ENCODE data around the gene HMG20A. TPM values are rescaled to one million over a fixed set of nuclear protein-coding genes. Genes with fewer than 3 reads are reported as not detected.

HMG20A gene
- 52.5 TPM for total RNA-seq

GRCh38 chr15:77420610-77421369, at the start of gene HMG20A:
Gene HMG20A (plus strand): TSS chr15:77420888. CDS start chr15:77458408, 37,520 bp downstream.
- ATAC-seq (peak; percentile 79), DNase-seq (ENCODE audit: low spot score) (peak; percentile 82)
- intact Hi-C loops (cut with DNase I) = no loop called here

GRCh38 chr15:77371850-77372563, 48.7 kb upstream of the HMG20A start:
- DNase-seq (ENCODE audit: low spot score) (no peak), ATAC-seq (no peak)
- intact Hi-C loops (cut with DNase I) = no loop called here

- intact Hi-C loops (cut with DNase I) = no loop called here
- ATAC-seq = no peak
- DNase-seq (ENCODE audit: low spot score) = no peak
Observed at GRCh38 chr15:77373441-77373840, 47.2 kb upstream of the HMG20A start.

GRCh38 chr15:77375133-77375532, 45.6 kb upstream of the HMG20A start:
- ATAC-seq (no peak), DNase-seq (ENCODE audit: low spot score) (no peak)
- intact Hi-C loops (cut with DNase I) = no loop called here

- no peak for DNase-seq (ENCODE audit: low spot score)
- intact Hi-C loops (cut with DNase I) = no loop called here
- ATAC-seq = no peak
Observed at GRCh38 chr15:77376770-77377169, 43.9 kb upstream of the HMG20A start.

GRCh38 chr15:77380033-77380432, 40.7 kb upstream of the HMG20A start:
- intact Hi-C loops (cut with DNase I) = no loop called here
- DNase-seq (ENCODE audit: low spot score) (no peak), ATAC-seq (no peak)

GRCh38 chr15:77384086-77384485, 36.6 kb upstream of the HMG20A start:
- no peak for DNase-seq (ENCODE audit: low spot score)
- no peak for ATAC-seq
- intact Hi-C loops (cut with DNase I) = no loop called here

- no peak for ATAC-seq
- intact Hi-C loops (cut with DNase I) = no loop called here
- no peak for DNase-seq (ENCODE audit: low spot score)
Observed at GRCh38 chr15:77384589-77385359, 35.9 kb upstream of the HMG20A start.

GRCh38 chr15:77386626-77387025, 34.1 kb upstream of the HMG20A start:
- intact Hi-C loops (cut with DNase I) = no loop called here

GRCh38 chr15:77387365-77388105, 33.2 kb upstream of the HMG20A start:
- DNase-seq (ENCODE audit: low spot score) (no peak), ATAC-seq (no peak)
- intact Hi-C loops (cut with DNase I) = no loop called here

More at GRCh38 chr15:77386626-77387025, 34.1 kb upstream of the HMG20A start:
- no peak for DNase-seq (ENCODE audit: low spot score)
- no peak for ATAC-seq

- ATAC-seq = no peak
- intact Hi-C loops (cut with DNase I) = no loop called here
Observed at GRCh38 chr15:77391372-77391951, 29.2 kb upstream of the HMG20A start.

GRCh38 chr15:77392762-77393470, 27.8 kb upstream of the HMG20A start:
- intact Hi-C loops (cut with DNase I) = no loop called here
- no peak for DNase-seq (ENCODE audit: low spot score)
- ATAC-seq = no peak

More at GRCh38 chr15:77391372-77391951, 29.2 kb upstream of the HMG20A start:
- no peak for DNase-seq (ENCODE audit: low spot score)

GRCh38 chr15:77393471-77393840, 27.2 kb upstream of the HMG20A start:
- DNase-seq (ENCODE audit: low spot score) (no peak), ATAC-seq (no peak)
- intact Hi-C loops (cut with DNase I) = no loop called here

- ATAC-seq (no peak), DNase-seq (ENCODE audit: low spot score) (no peak)
- intact Hi-C loops (cut with DNase I) = no loop called here
Observed at GRCh38 chr15:77395013-77395774, 25.5 kb upstream of the HMG20A start.

GRCh38 chr15:77396692-77397091, 24.0 kb upstream of the HMG20A start:
- intact Hi-C loops (cut with DNase I) = no loop called here
- no peak for DNase-seq (ENCODE audit: low spot score)
- no peak for ATAC-seq

- DNase-seq (ENCODE audit: low spot score) = no peak
- no peak for ATAC-seq
- intact Hi-C loops (cut with DNase I) = no loop called here
Observed at GRCh38 chr15:77398927-77399326, 21.8 kb upstream of the HMG20A start.

- DNase-seq (ENCODE audit: low spot score) (no peak), ATAC-seq (no peak)
- intact Hi-C loops (cut with DNase I) = no loop called here
Observed at GRCh38 chr15:77400258-77400657, 20.4 kb upstream of the HMG20A start.
